H9 (cell line): Measurements from ENCODE around the gene PRR29. TPM values are rescaled to one million over a fixed set of nuclear protein-coding genes. Genes with fewer than 3 reads are reported as not detected.
A peak's percentile ranks its signal among the peaks of the same experiment; 100 is the strongest.

ENCODE experiments used
- DNase-seq: peaks from one replicate; pipeline ENCODE4 v3.0.0-alpha.2; 2017
- H2AFZ ChIP-seq: one replicate; pipeline ENCODE4 v1.6.1; 2013; ENCODE audit warnings: mild to moderate bottlenecking, low read length, control low read depth, moderate library complexity
- H2AK5ac ChIP-seq: 2 replicates; pipeline ENCODE4 v1.6.1; 2013; ENCODE audit warnings: low read length, control low read depth, mixed read lengths; ENCODE audit not compliant: insufficient read length
- H2BK120ac ChIP-seq: one replicate; pipeline ENCODE4 v1.6.1; 2013; ENCODE audit warnings: low read depth, mild to moderate bottlenecking, low read length, control low read depth, inconsistent platforms; ENCODE audit not compliant: poor library complexity, severe bottlenecking
- H2BK12ac ChIP-seq: 2 replicates; pipeline ENCODE4 v1.6.1; 2013; ENCODE audit warnings: low read length, control low read depth, mixed read lengths, low read depth; ENCODE audit not compliant: insufficient read length
- H2BK15ac ChIP-seq: 2 replicates; pipeline ENCODE4 v1.6.1; 2013; ENCODE audit warnings: low read depth, low read length, control low read depth
- H2BK20ac ChIP-seq: one replicate; pipeline ENCODE4 v1.6.1; 2013; ENCODE audit warnings: low read depth, mild to moderate bottlenecking, low read length, control low read depth, inconsistent platforms; ENCODE audit not compliant: poor library complexity, severe bottlenecking
- H2BK5ac ChIP-seq: 2 replicates; pipeline ENCODE4 v1.6.1; 2013; ENCODE audit warnings: low read length, control low read depth, mixed read lengths; ENCODE audit not compliant: insufficient read length
- H3K14ac ChIP-seq: 2 replicates; pipeline ENCODE4 v1.6.1; 2013; ENCODE audit warnings: low read length, control low read depth; ENCODE audit not compliant: insufficient read depth
- H3K18ac ChIP-seq: 2 replicates; pipeline ENCODE4 v1.6.1; 2013; ENCODE audit warnings: low read depth, mild to moderate bottlenecking, mixed read lengths, low read length, control low read depth; ENCODE audit not compliant: insufficient read length
- H3K23ac ChIP-seq: 2 replicates; pipeline ENCODE4 v1.6.1; 2013; ENCODE audit warnings: low read length, control low read depth, mixed read lengths, low read depth; ENCODE audit not compliant: insufficient read length
- H3K23me2 ChIP-seq: 2 replicates; pipeline ENCODE4 v1.6.1; 2013; ENCODE audit warnings: low read depth, mild to moderate bottlenecking, mixed read lengths, low read length, control low read depth; ENCODE audit not compliant: insufficient read length, poor library complexity, severe bottlenecking
- H3K27ac ChIP-seq: 2 replicates; pipeline ENCODE4 v1.5.1; 2013; ENCODE audit warnings: low read length, control low read depth, mixed read lengths, low read depth; ENCODE audit not compliant: insufficient read length
- H3K27me3 ChIP-seq: 2 replicates; pipeline ENCODE4 v1.6.1; 2013; ENCODE audit warnings: low read length, control low read depth, inconsistent platforms; ENCODE audit not compliant: insufficient read depth
- H3K4ac ChIP-seq: 2 replicates; pipeline ENCODE4 v1.6.1; 2013; ENCODE audit warnings: low read depth, mild to moderate bottlenecking, control low read depth, inconsistent platforms, low read length, moderate library complexity
- H3K4me1 ChIP-seq: 2 replicates; pipeline ENCODE4 v1.6.1; 2013; ENCODE audit warnings: low read length, control low read depth, inconsistent platforms; ENCODE audit not compliant: insufficient read depth
- H3K4me2 ChIP-seq: 2 replicates; pipeline ENCODE4 v1.6.1; 2013; ENCODE audit warnings: low read length, control low read depth, mixed read lengths; ENCODE audit not compliant: insufficient read length, insufficient read depth
- H3K56ac ChIP-seq: 2 replicates; pipeline ENCODE4 v1.6.1; 2013; ENCODE audit warnings: low read depth, mild to moderate bottlenecking, mixed read lengths, low read length, control low read depth; ENCODE audit not compliant: insufficient read length
- H3K79me1 ChIP-seq: 2 replicates; pipeline ENCODE4 v1.6.1; 2013; ENCODE audit warnings: low read depth, mild to moderate bottlenecking, moderate library complexity, low read length, control low read depth, inconsistent platforms; ENCODE audit not compliant: insufficient read depth, poor library complexity, severe bottlenecking
- H3K79me2 ChIP-seq: 2 replicates; pipeline ENCODE4 v1.6.1; 2013; ENCODE audit warnings: low read length, control low read depth, inconsistent platforms; ENCODE audit not compliant: insufficient read depth
- H3K9ac ChIP-seq: 2 replicates; pipeline ENCODE4 v1.6.1; 2013; ENCODE audit warnings: low read length, control low read depth, mixed read lengths; ENCODE audit not compliant: insufficient read length; ENCODE audit errors: extremely low read depth
- H3K9me3 ChIP-seq: one replicate; pipeline ENCODE4 v1.6.1; 2013; ENCODE audit warnings: low read depth, low read length, inconsistent platforms; ENCODE audit not compliant: control insufficient read depth
- H3T11ph ChIP-seq: one replicate; pipeline ENCODE4 v1.6.1; 2013; ENCODE audit warnings: mild to moderate bottlenecking, low read length, control low read depth, inconsistent platforms
- H4K20me1 ChIP-seq: one replicate; pipeline ENCODE4 v1.6.1; 2013; ENCODE audit not compliant: control insufficient read depth, insufficient read length, insufficient read depth
- H4K5ac ChIP-seq: 2 replicates; pipeline ENCODE4 v1.6.1; 2013; ENCODE audit warnings: low read depth, mild to moderate bottlenecking, mixed read lengths, low read length, control low read depth; ENCODE audit not compliant: insufficient read length
- H4K8ac ChIP-seq: replicated peaks from 2 replicates; pipeline ENCODE4 v1.6.1; 2013; ENCODE audit warnings: low read length, control low read depth, mixed read lengths, low read depth; ENCODE audit not compliant: insufficient read length
- H4K91ac ChIP-seq: 2 replicates; pipeline ENCODE4 v1.6.1; 2013; ENCODE audit warnings: low read depth, mild to moderate bottlenecking, moderate library complexity, mixed read lengths, low read length, control low read depth; ENCODE audit not compliant: insufficient read length
- H3K27ac Mint-ChIP-seq, 3 experiments: 2 replicates in 2 of 3; 3 replicates in 1 of 3; pipeline ENCODE4 v1.8.0; 2020 to 2021; ENCODE audit warnings: mixed read lengths in 3 of 3, mild to moderate bottlenecking in 1 of 3, moderate library complexity in 1 of 3
- H3K27me3 Mint-ChIP-seq: 2 replicates; pipeline ENCODE4 v1.8.0; 2021; ENCODE audit warnings: low read depth, mild to moderate bottlenecking, moderate library complexity, mixed read lengths
- H3K36me3 Mint-ChIP-seq, 3 experiments: 2 replicates in 2 of 3; 3 replicates in 1 of 3; pipeline ENCODE4 v1.8.0; 2020 to 2021; ENCODE audit warnings: low read depth in 3 of 3, mixed read lengths in 3 of 3; ENCODE audit not compliant: insufficient read depth in 1 of 3
- H3K4me1 Mint-ChIP-seq, 2 experiments: 2 replicates each; pipeline ENCODE4 v1.8.0; 2020; ENCODE audit warnings: mixed read lengths in 2 of 2
- H3K4me3 Mint-ChIP-seq, 2 experiments: 2 replicates in 1 of 2; 3 replicates in 1 of 2; pipeline ENCODE4 v1.8.0; 2020 to 2021; ENCODE audit warnings: mild to moderate bottlenecking in 2 of 2, mixed read lengths in 2 of 2, moderate library complexity in 1 of 2
- H3K9me3 Mint-ChIP-seq, 2 experiments: 2 replicates in 1 of 2; 3 replicates in 1 of 2; pipeline ENCODE4 v1.8.0; 2020; ENCODE audit warnings: mild to moderate bottlenecking in 2 of 2, mixed read lengths in 2 of 2, moderate library complexity in 1 of 2
- CTCF ChIP-seq: fragments of 200-600 bp; sonication (generic); conservative IDR thresholded peaks from 3 replicates; pipeline ENCODE4 v1.8.0; 2021; ENCODE audit warnings: antibody characterized with exemption, mild to moderate bottlenecking
- WGBS: extraction: QIAGEN DNeasy Blood & Tissue Kit; methylation state at CpG from one replicate; pipeline ENCODE4 v1.1.7; 2013; ENCODE audit warnings: missing lambda C conversion rate, low lambda C conversion rate, mixed read lengths; ENCODE audit not compliant: insufficient read length; ENCODE audit errors: extremely low coverage; 5-methylcytosine and 5-hydroxymethylcytosine counted together
- total RNA-seq: library from RNA; stranded (reverse); gene quantifications from 2 replicates; pipeline ENCODE4 v1.2.1, GENCODE V29; 2021

PRR29 gene
- total RNA-seq, 1 experiment from 2014 or later, result 0.87 TPM

GRCh38 chr17:63972796-63973195 lies 25.4 kb upstream of the PRR29 start, which contains the start of gene SCN4A:
TSS of gene SCN4A (minus strand) at chr17:63972918. CDS start at chr17:63972841, 77 bp downstream.
- Histone ChIP-seq H3K79me2 (no peaks in the 10 kb centered on the region), H2BK12ac (no peak within 1 kb of the TSS), H2BK120ac (no peak within 1 kb of the TSS), H3K79me1 (no peaks in the 10 kb centered on the region), H3T11ph (no peak within 1 kb of the TSS), H2AK5ac (no peak within 1 kb of the TSS), H3K4me2 (no peak within 1 kb of the TSS), H4K8ac (no peak within 1 kb of the TSS), H3K23ac (no peak within 1 kb of the TSS), H2BK20ac (no peak within 1 kb of the TSS), H3K4me1 (no peaks in the 10 kb centered on the region), H3K27ac (no peak within 1 kb of the TSS), H4K91ac (no peak within 1 kb of the TSS), H3K18ac (no peak within 1 kb of the TSS), H3K27me3 (no peaks in the 10 kb centered on the region), H3K9ac (no peak within 1 kb of the TSS), H3K23me2 (no peaks in the 10 kb centered on the region), H2BK5ac (no peak within 1 kb of the TSS), H2BK15ac (no peak within 1 kb of the TSS), H2AFZ (no peak within 1 kb of the TSS), H3K56ac (no peak within 1 kb of the TSS), H3K4ac (no peak within 1 kb of the TSS), H3K14ac (no peak within 1 kb of the TSS), H4K20me1 (no peaks in the 10 kb centered on the region), H4K5ac (no peak within 1 kb of the TSS), H3K9me3 (no peaks in the 10 kb centered on the region)
- peak within 1 kb of the TSS in 2 of 3 experiments; percentile 61 to 66; a peak in 3 of 7 replicates for H3K27ac Mint-ChIP-seq
- no CpG with 5 or more reads among the region's 14 CpGs for WGBS
- H3K4me1 Mint-ChIP-seq, result peaks cover 7 to 10% of the 10 kb centered on the region in 2 experiments
- DNase-seq, result no peak
- no peaks in the 10 kb centered on the region for H3K9me3 Mint-ChIP-seq
- no peaks in the 10 kb centered on the region; the same call in none of the 2 replicates for H3K27me3 Mint-ChIP-seq
- no peak for TF ChIP-seq CTCF
- peak within 1 kb of the TSS in 1 of 2 experiments; percentile 49; a peak in 1 of 5 replicates for H3K4me3 Mint-ChIP-seq
- H3K36me3 Mint-ChIP-seq, result no peaks in the 10 kb centered on the region
